Measurements from ENCODE around the gene TYW5.
A peak's percentile ranks its signal among the peaks of the same experiment; 100 is the strongest.

Gene TYW5

DNA sequence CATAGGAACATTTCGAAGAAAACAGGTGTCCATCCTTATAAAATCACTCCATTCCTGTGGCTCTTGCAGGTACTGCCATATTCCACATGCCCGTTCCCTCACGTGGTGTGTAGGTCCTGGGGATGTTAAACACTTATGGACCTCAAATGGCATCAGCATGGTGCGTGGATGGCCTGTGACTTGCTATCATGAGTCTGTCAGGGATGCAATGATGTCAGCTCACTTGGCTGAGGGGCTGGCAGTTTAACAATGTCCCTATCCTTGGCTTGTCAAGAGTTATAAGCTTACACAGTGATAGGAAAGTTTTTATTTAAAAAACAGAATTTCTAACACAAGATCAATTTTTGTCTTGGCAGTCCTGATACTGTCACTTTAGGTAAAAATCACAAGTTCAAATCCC lies 28.9 kb upstream of the TYW5 start:
- Histone ChIP-seq H3K9me3 (ENCODE audit: control insufficient read depth, insufficient read depth, low read length) (no peaks in the 10 kb centered on the region), H3K4me1 (ENCODE audit: insufficient read depth, low read length) (peaks cover 41% of the 10 kb centered on the region), H3K36me3 (ENCODE audit: insufficient read depth, low read length) (no peaks in the 10 kb centered on the region)

DNA sequence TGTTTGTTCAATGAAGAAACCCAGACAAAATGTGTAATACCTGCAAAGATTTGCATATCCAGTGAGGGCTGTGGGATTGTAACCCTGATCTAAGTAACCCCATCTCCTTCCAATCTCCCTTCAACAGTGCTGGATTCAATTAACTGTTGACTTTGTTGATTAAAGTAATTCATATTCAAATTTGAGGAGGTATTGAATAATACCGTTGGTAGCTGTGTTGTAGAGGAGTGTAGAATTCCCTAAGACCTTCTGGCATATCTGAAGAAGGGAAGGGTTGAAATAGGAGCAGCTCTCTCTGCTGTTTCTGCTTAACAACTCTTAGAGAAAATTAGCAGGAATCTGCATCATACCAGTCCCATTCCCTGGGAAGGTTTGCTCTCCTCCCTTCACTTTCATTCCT lies 28.2 kb upstream of the TYW5 start:
- Histone ChIP-seq H3K4me1 (ENCODE audit: insufficient read depth, low read length) (peaks cover 40% of the 10 kb centered on the region), H3K36me3 (ENCODE audit: insufficient read depth, low read length) (no peaks in the 10 kb centered on the region), H3K9me3 (ENCODE audit: control insufficient read depth, insufficient read depth, low read length) (no peaks in the 10 kb centered on the region), H3K9ac (ENCODE audit: low read depth, low read length) (no peak overlapping the region)

More for the DNA sequence above, 28.9 kb upstream of the TYW5 start:
- no peak overlapping the region for H3K9ac ChIP-seq (ENCODE audit: low read depth, low read length)

DNA sequence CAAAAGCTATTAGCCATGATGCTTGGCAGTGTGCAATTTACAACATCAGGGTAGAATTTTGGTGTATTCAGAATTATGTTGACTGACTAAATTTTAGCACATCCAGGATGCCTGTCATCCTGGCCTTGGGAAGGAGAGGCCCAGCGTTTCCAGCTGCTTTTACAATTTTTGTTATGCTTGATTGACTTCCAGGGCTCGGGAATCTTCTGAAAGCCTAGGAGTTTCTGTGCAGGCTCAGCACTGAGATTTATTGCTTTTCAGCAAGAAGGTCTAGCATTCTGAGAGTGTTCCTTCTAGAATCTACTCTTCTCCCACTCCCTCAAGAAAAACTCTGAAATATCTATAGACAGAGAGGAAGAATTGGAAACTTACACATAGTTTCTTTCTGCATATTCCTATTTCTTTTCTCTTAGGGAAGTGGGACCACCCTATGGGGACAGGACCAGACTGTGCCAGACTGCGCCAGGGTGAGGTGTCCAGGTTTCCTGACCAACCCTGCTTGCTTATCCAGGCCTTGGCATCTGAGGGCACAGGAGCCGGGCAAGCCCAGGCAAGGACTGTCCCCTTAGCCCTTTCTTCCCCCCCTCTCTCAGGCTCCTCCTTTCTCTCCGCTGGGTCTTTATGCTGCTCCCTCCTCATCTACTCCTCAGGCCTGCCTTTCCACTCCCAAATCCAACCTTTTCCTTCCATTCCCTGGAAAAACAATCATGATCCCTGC lies 27.0 kb upstream of the TYW5 start:
- Histone ChIP-seq H3K9ac (ENCODE audit: low read depth, low read length) (no peak overlapping the region), H3K36me3 (ENCODE audit: insufficient read depth, low read length) (no peaks in the 10 kb centered on the region), H3K4me1 (ENCODE audit: insufficient read depth, low read length) (peaks cover 35% of the 10 kb centered on the region), H3K9me3 (ENCODE audit: control insufficient read depth, insufficient read depth, low read length) (no peaks in the 10 kb centered on the region)

DNA sequence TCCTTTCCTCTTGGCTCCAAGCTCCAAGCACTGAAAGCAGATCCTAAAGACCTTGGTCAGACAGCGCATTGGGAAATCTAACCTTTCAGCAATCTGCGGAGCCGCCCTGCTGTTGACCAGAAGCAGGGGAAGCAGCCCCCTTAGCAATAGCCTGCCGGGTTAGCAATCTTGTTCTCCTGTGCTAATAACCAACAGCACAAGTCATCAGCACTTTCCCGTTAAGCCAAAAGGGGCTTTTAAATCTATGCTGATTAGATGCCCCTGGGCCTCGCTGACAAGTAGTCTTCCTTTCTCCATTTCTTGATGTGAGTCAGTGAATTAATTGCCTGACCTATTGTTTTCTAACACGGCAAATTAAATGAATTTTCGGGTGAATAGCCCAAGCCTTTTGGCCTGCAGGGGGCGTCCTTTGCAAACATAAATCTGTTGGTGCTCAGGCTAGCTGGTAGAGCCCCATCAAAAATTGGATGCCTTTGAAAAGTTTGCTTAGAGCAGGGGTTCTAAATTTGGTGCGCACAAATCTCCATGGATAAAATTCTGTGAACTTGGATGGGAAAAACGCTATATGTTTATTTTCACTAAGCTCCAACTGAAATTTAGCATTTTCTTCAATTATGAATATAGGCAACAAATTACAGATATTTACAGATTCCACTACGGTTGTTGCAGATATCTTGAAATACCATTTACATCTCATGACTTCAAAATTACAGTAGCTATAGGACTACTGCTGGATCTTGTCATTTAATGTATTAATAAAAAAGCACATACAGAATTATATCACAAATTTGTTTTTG lies 24.7 kb upstream of the TYW5 start:
- Histone ChIP-seq H3K9ac (ENCODE audit: low read depth, low read length) (peak overlapping the region; percentile 41), H3K36me3 (ENCODE audit: insufficient read depth, low read length) (no peaks in the 10 kb centered on the region), H3K9me3 (ENCODE audit: control insufficient read depth, insufficient read depth, low read length) (no peaks in the 10 kb centered on the region), H3K4me1 (ENCODE audit: insufficient read depth, low read length) (peaks cover 34% of the 10 kb centered on the region)

DNA sequence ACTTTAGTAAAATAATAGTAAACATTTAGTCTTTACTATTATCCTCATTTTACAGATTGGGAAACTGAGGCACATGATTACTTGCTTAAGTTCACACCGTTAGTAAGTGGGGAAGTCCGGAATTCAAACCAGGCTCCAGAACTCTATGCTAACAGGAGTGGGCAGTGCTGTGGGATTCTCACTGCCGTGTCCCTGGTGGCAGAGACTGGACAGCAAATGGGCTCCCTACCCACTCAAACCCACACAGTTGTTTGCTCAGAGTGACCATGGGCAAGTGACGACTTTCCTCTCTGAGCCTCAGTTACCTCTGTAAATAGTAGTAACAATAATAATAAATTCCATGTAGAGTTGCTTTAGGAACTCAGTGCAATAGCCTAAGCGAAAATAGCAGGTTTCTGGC lies 24.1 kb upstream of the TYW5 start:
- Histone ChIP-seq H3K9ac (ENCODE audit: low read depth, low read length) (no peak overlapping the region), H3K36me3 (ENCODE audit: insufficient read depth, low read length) (no peaks in the 10 kb centered on the region), H3K9me3 (ENCODE audit: control insufficient read depth, insufficient read depth, low read length) (no peaks in the 10 kb centered on the region), H3K4me1 (ENCODE audit: insufficient read depth, low read length) (peaks cover 32% of the 10 kb centered on the region)

DNA sequence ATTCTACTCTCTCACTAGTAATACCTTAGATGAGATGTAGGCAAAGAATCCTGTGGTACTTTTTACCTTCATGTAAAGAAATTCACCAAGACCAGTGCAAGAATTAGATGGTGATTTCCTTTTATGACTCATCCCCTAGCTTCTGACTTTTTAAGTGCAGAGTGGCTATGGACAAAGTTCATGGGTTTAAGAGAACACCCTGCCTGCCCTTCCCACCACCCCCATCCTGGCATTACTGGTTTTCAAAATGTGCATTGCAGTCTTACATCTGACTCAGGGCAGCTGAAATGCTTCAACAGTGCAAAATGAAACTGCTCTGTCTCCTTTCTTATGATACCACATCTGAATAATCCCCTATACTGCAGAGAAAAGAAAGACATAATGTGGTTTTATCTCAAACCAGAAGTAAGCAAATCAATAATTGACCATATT lies 22.7 kb upstream of the TYW5 start:
- peaks cover 19% of the 10 kb centered on the region for H3K4me1 ChIP-seq (ENCODE audit: insufficient read depth, low read length)
- H3K9ac ChIP-seq (ENCODE audit: low read depth, low read length) = no peak overlapping the region
- no peaks in the 10 kb centered on the region for H3K9me3 ChIP-seq (ENCODE audit: control insufficient read depth, insufficient read depth, low read length)
- no peaks in the 10 kb centered on the region for H3K36me3 ChIP-seq (ENCODE audit: insufficient read depth, low read length)

DNA sequence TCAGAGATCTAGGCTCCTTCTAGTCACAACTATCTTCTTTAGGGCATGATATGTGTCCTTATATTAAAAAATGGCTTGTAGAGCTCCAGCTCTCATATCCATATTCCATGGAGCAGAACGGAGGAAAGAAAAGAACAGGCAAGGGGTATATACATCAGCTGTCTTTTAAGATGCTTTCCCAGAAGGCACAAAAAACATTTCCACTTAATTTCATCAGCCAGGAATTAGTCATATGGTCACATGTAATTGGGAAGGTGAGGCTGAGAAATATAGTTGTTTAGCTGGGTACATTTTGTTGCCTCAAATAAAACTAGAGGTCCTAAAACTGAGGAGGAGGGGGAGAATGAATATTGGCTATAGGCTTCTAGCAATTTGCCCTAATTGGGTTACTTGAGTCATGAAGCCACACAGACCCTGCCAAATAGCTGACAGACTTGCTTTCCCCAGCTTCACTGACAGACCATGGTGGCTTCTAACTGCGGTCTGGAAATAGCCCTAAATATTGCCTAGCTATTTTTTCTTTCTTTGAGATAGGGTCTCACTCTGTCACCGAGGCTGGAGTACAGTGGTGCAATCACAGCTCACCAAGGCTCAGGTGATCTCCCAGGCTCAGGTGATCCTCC lies 20.1 kb upstream of the TYW5 start:
- Histone ChIP-seq H3K4me1 (ENCODE audit: insufficient read depth, low read length) (peaks cover 12% of the 10 kb centered on the region), H3K9ac (ENCODE audit: low read depth, low read length) (no peak overlapping the region)

DNA sequence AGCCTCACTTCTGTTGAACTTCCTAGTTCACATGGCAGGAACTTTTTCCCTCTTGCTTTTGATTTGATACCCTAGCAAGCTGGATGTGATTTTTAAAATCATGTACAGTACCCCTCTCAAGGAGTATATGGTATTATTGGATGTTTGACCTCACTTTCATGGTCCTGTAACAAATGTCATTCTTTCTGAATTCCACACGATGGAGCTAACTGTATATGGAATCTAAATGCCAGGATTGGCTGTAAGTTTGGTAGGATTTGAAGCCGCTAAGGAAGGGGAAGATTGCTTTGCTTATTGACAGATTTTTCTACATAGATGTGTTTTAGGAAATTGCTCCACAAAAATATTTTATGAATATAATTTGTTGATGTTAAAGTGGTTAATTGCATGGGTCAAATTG lies 18.4 kb upstream of the TYW5 start:
- Histone ChIP-seq H3K36me3 (ENCODE audit: insufficient read depth, low read length) (no peaks in the 10 kb centered on the region), H3K4me1 (ENCODE audit: insufficient read depth, low read length) (peaks cover 7% of the 10 kb centered on the region), H3K9ac (ENCODE audit: low read depth, low read length) (no peak overlapping the region), H3K9me3 (ENCODE audit: control insufficient read depth, insufficient read depth, low read length) (no peaks in the 10 kb centered on the region)

More for the DNA sequence above, 20.1 kb upstream of the TYW5 start:
- Histone ChIP-seq H3K36me3 (ENCODE audit: insufficient read depth, low read length) (no peaks in the 10 kb centered on the region), H3K9me3 (ENCODE audit: control insufficient read depth, insufficient read depth, low read length) (no peaks in the 10 kb centered on the region)

DNA sequence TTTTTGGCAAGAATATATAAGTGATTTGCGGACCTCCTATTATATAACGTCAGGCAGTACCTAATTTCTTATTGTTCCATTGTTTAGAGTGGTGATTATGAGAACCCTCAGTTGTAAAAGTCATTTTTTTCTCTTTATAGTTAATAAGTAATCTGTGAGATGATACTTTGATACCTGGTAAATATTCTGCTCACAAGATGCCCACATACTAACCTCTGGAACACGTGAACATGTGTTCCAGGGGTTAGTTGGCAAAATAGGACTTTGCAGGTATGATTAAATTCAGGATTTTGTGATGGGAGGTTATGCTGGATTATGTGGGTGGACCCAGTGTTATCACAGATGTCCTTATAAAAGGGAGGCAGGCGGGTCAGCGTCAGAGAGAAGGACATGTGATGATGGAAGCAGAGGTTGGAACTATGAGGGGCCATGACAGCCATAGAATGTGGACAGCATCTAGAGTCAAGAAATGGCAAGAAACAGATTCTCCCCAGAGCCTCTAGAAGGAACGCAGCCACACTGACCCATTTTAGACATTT lies 16.9 kb upstream of the TYW5 start:
- no peaks in the 10 kb centered on the region for H3K9me3 ChIP-seq (ENCODE audit: control insufficient read depth, insufficient read depth, low read length)
- no peak overlapping the region for H3K9ac ChIP-seq (ENCODE audit: low read depth, low read length)
- H3K36me3 ChIP-seq (ENCODE audit: insufficient read depth, low read length) = no peaks in the 10 kb centered on the region
- H3K4me1 ChIP-seq (ENCODE audit: insufficient read depth, low read length) = no peaks in the 10 kb centered on the region

DNA sequence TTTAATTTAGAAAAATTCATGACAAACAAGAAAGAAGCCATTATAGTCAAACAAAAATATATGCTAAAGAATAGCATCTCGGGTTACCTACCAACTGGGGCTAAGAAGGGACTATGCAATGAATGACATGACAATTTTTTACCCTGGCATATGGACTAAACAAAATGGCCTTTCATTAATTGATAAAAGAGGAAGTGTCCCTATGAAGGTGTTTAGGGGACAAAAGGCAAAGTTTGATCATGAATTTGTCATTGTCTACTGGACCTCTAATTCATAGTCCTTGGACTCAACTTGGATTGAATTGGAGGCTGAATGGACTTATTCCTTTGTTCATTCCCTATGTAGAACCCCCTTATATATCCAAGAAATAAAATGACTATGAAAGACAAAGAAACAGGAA lies 12.8 kb upstream of the TYW5 start:
- Histone ChIP-seq H3K9me3 (ENCODE audit: control insufficient read depth, insufficient read depth, low read length) (no peaks in the 10 kb centered on the region), H3K9ac (ENCODE audit: low read depth, low read length) (no peak overlapping the region), H3K4me1 (ENCODE audit: insufficient read depth, low read length) (no peaks in the 10 kb centered on the region), H3K36me3 (ENCODE audit: insufficient read depth, low read length) (no peaks in the 10 kb centered on the region)

DNA sequence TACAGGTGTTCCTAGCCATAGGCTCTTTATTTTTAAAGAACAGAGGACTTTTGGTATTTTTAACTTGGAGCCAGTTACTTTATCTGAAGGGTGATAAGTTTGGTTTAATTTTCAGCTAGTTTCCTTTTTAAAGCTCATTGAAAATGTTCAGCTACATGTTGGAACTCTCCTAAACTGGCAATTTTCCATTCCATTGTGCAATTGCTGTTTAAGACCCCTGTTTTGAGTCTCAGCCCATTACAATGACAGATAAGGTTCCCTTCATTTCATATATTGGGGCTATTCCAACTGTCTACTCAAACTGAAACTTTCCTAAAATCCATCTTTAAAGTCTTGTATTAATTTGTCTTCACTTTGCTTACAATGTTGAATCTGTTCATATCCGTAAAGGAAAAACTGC lies 11.7 kb upstream of the TYW5 start:
- 0 out of 2 replicates have a peak, but pooled peaks cover 3% of the 10 kb centered on the region for H3K36me3 ChIP-seq (ENCODE audit: insufficient read depth, low read length)
- H3K4me1 ChIP-seq (ENCODE audit: insufficient read depth, low read length) = no peaks in the 10 kb centered on the region
- no peaks in the 10 kb centered on the region for H3K9me3 ChIP-seq (ENCODE audit: control insufficient read depth, insufficient read depth, low read length)
- no peak overlapping the region for H3K9ac ChIP-seq (ENCODE audit: low read depth, low read length)

DNA sequence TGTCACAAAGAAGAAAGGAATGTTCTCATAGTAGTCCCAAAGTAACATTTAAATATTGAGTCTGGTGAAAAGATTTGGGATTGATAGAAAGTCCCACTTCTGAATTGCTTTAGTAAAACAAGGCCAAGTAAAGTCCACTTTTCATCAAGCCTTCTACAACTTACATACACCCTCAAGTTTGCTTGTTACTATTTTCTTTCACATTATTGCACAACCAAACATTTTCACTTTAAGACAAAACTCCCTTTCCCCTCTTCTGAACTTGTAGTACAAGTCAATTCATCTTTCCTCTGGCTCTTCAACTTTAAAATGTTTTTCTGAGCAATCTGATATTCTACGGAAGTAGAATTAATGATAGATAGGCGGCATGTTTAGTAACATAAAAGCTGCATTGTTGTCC lies 11.1 kb upstream of the TYW5 start:
- no peaks in the 10 kb centered on the region for H3K4me1 ChIP-seq (ENCODE audit: insufficient read depth, low read length)
- H3K9me3 ChIP-seq (ENCODE audit: control insufficient read depth, insufficient read depth, low read length) = no peaks in the 10 kb centered on the region
- H3K9ac ChIP-seq (ENCODE audit: low read depth, low read length) = no peak overlapping the region
- H3K36me3 ChIP-seq (ENCODE audit: insufficient read depth, low read length) = 0 out of 2 replicates have a peak, but pooled peaks cover 4% of the 10 kb centered on the region

DNA sequence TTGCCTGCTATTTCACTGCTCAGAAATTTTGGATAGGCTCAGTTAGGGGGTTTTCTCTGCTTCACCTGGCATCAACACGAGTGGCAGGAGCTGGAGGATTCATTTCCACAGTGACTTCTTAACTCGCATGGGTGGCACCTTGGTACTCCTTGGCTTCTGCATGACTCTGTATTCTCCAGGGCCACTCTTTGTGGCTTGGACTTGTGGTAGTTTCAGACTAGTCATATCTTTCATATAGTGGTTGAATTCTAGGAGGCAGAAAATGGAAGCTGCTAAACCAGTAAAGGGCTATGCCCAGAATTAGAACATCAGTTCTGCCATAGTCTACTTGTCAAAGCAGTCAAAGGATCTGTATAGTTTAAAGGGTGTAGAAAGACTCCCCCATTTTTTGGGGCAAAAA lies 6.9 kb upstream of the TYW5 start:
- no peak overlapping the region for H3K9ac ChIP-seq (ENCODE audit: low read depth, low read length)
- no peaks in the 10 kb centered on the region for H3K4me1 ChIP-seq (ENCODE audit: insufficient read depth, low read length)
- H3K9me3 ChIP-seq (ENCODE audit: control insufficient read depth, insufficient read depth, low read length) = no peaks in the 10 kb centered on the region
- peaks cover 6% of the 10 kb centered on the region for H3K36me3 ChIP-seq (ENCODE audit: insufficient read depth, low read length)

DNA sequence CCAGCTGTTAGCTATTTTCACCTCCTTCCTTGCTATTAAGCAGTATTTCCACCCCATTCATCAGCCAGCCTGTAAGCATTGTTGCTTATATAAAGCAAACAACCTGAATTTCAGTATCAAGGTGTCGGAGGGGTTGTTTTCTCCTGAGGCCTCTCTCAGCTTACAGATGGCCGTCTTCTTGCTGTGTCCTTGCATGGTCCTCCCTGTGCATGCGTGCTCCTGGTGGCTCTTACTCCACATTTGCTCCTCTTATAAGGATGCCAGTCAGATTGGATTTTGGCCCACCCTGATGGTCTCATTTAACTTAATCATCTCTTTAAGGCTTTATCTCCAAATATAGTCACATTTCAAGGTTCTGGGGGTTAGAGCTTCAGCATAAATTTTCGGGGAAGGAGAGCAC lies 2.7 kb upstream of the TYW5 start:
- H3K36me3 ChIP-seq (ENCODE audit: insufficient read depth, low read length) = peaks cover 6% of the 10 kb centered on the region
- peaks cover 3% of the 10 kb centered on the region; the same call in 1 of the 2 replicates for H3K4me1 ChIP-seq (ENCODE audit: insufficient read depth, low read length)
- no peaks in the 10 kb centered on the region for H3K9me3 ChIP-seq (ENCODE audit: control insufficient read depth, insufficient read depth, low read length)
- H3K9ac ChIP-seq (ENCODE audit: low read depth, low read length) = no peak overlapping the region

Measured in ES-I3 (cell line).